Left renal cortex interstitium (tissue), 4 donors: ENCODE results near the gene GP9. TPM values are rescaled to one million over a fixed set of nuclear protein-coding genes. Genes with fewer than 3 reads are reported as not detected.

Experiments
- DNase-seq, 4 donors: peaks; one replicate each; pipeline ENCODE4 v3.0.0-alpha.2; 2013; ENCODE audit warnings: low read depth in 4 of 4, low spot score in 2 of 4, missing footprints in 1 of 4
- polyA plus RNA-seq, 4 donors: library from polyadenylated mRNA; unstranded; fragments of 120-200 nt; gene quantifications; one replicate each; pipeline ENCODE4 v1.2.1, GENCODE V29; 2013; ENCODE audit not compliant: insufficient read length in 4 of 4

GP9 gene
- 1 to 10 TPM in 2 of 4 donors, under 1 TPM in 2; 0.81 to 1.8 (median 1.2) TPM for polyA plus RNA-seq

- no peak for DNase-seq
Observed at GRCh38 chr3:129060276-129061022, at the start of gene GP9. Gene GP9, plus strand, starts transcription at chr3:129060779. Its CDS starts 961 bp downstream, at chr3:129061740.

- no peak for DNase-seq
Observed at GRCh38 chr3:129013491-129013891, 47.1 kb upstream of the GP9 start.

GRCh38 chr3:129014148-129014547 lies 46.4 kb upstream of the GP9 start:
- DNase-seq = no peak

GRCh38 chr3:129014793-129015345 lies 45.7 kb upstream of the GP9 start:
- no peak for DNase-seq

GRCh38 chr3:129015388-129016105 lies 45.0 kb upstream of the GP9 start:
- no peak for DNase-seq

GRCh38 chr3:129016356-129016719 lies 44.2 kb upstream of the GP9 start:
- DNase-seq = no peak

GRCh38 chr3:129016720-129017483 lies 43.7 kb upstream of the GP9 start:
- no peak for DNase-seq

- DNase-seq = no peak
Observed at GRCh38 chr3:129017484-129017899, 43.1 kb upstream of the GP9 start.

GRCh38 chr3:129018271-129018670 lies 42.3 kb upstream of the GP9 start:
- no peak for DNase-seq

- no peak for DNase-seq
Observed at GRCh38 chr3:129018751-129019150, 41.8 kb upstream of the GP9 start.

- no peak for DNase-seq
Observed at GRCh38 chr3:129019266-129019665, 41.3 kb upstream of the GP9 start.

- no peak for DNase-seq
Observed at GRCh38 chr3:129020691-129021090, 39.9 kb upstream of the GP9 start.

GRCh38 chr3:129021140-129021551 lies 39.4 kb upstream of the GP9 start:
- DNase-seq = no peak

- DNase-seq = peak; percentile 34 to 73 (median 58)
Observed at GRCh38 chr3:129022114-129023007, 38.2 kb upstream of the GP9 start.

- no peak for DNase-seq
Observed at GRCh38 chr3:129023008-129023358, 37.6 kb upstream of the GP9 start.

- DNase-seq = no peak
Observed at GRCh38 chr3:129023909-129024308, 36.7 kb upstream of the GP9 start.

GRCh38 chr3:129025108-129025507 lies 35.5 kb upstream of the GP9 start:
- DNase-seq = no peak

- DNase-seq = no peak
Observed at GRCh38 chr3:129025691-129026435, 34.7 kb upstream of the GP9 start.
